HepG2 (cell line): Measurements from ENCODE around the gene LDLR. TPM values are rescaled to one million over a fixed set of nuclear protein-coding genes. Genes with fewer than 3 reads are reported as not detected.

Experiments
- ARID5B ChIP-seq: IDR thresholded peaks from 2 replicates; pipeline ENCODE4 v1.4.0; 2020; ENCODE audit warnings: mild to moderate bottlenecking, missing genetic modification reagents
- ARNT ChIP-seq: fragments of 450-650 bp; IDR thresholded peaks from 2 replicates; pipeline ENCODE4 v1.6.1; 2017
- ATM ChIP-seq: fragments of 450-650 bp; IDR thresholded peaks from 2 replicates; pipeline ENCODE4 v1.7.1; 2017; ENCODE audit warnings: mild to moderate bottlenecking, borderline replicate concordance
- KIAA2018 ChIP-seq: sonication (generic); formaldehyde crosslinking; IDR thresholded peaks from 2 replicates; pipeline ENCODE4 v1.5.0; 2020; ENCODE audit warnings: mild to moderate bottlenecking, missing genetic modification reagents, borderline replicate concordance
- ZBTB25 ChIP-seq: IDR thresholded peaks from 2 replicates; pipeline ENCODE4 v1.6.1; 2018; ENCODE audit warnings: missing genetic modification reagents
- ZNF274 ChIP-seq: sonication (generic); formaldehyde crosslinking; IDR thresholded peaks from 2 replicates; pipeline ENCODE4 v1.5.1; 2020; ENCODE audit warnings: mild to moderate bottlenecking, missing genetic modification reagents
- ZNF362 ChIP-seq: sonication (generic); formaldehyde crosslinking; IDR thresholded peaks from 2 replicates; pipeline ENCODE4 v1.4.0; 2020; ENCODE audit warnings: missing genetic modification reagents, mild to moderate bottlenecking, borderline replicate concordance
- ZNF414 ChIP-seq: sonication (generic); formaldehyde crosslinking; IDR thresholded peaks from 2 replicates; pipeline ENCODE4 v1.5.0; 2020; ENCODE audit warnings: missing genetic modification reagents
- ZNF639 ChIP-seq: conservative IDR thresholded peaks from 2 replicates; pipeline ENCODE4 v1.6.1; 2018; ENCODE audit warnings: missing genetic modification reagents
- ZNF724P ChIP-seq: sonication (generic); formaldehyde crosslinking; IDR thresholded peaks from 2 replicates; pipeline ENCODE4 v1.8.0; 2022; ENCODE audit warnings: missing genetic modification reagents, borderline replicate concordance
- ZNF883 ChIP-seq: sonication (generic); formaldehyde crosslinking; IDR thresholded peaks from 2 replicates; pipeline ENCODE4 v1.5.1; 2020; ENCODE audit warnings: mild to moderate bottlenecking, missing genetic modification reagents; ENCODE audit errors: not compliant biosample characterization
- polyA plus RNA-seq, 8 experiments: library from polyadenylated mRNA; depleted of rRNA in 3 of 8; stranded (reverse) in 7 of 8; unstranded in 1 of 8; fragments of >200 nt; fragmentation: Illumina TruSeq in 4 of 8; extraction: Trizol in 4 of 8; gene quantifications; 2 replicates each; pipeline versions ENCODE4 v1.2.1 to v1.2.3, GENCODE V29; 2011 to 2016; ENCODE audit warnings: low read depth in 4 of 8, missing spikeins in 1 of 8, mixed read lengths in 1 of 8; ENCODE audit not compliant: insufficient read depth in 1 of 8
- total RNA-seq, 5 experiments: library from RNA; depleted of rRNA; stranded (reverse); fragments of >200 nt; fragmentation: Illumina TruSeq; extraction: Trizol; gene quantifications; 2 replicates each; pipeline ENCODE4 v1.2.3, GENCODE V29; 2016; ENCODE audit warnings: low read depth in 1 of 5

LDLR gene
- total and polyA plus RNA-seq, 2 of the 13 experiments (the other 11 are each of a cell fraction or from before 2014, with no cell fraction given) = 51.6 to 92.5 TPM

GRCh38 chr19:11088506-11089253, 583 bp upstream of the LDLR start (continued):
- TF ChIP-seq KIAA2018 (CRISPR knock-in tag) (no peak), ZNF639 (CRISPR knock-in tag) (no peak), ARNT (no peak), ZNF883 (CRISPR knock-in tag) (no peak), ARID5B (CRISPR knock-in tag) (peak; percentile 95), ZNF724P (CRISPR knock-in tag) (no peak), ATM (no peak), ZBTB25 (CRISPR knock-in tag) (no peak), ZNF362 (CRISPR knock-in tag) (no peak), ZNF414 (CRISPR knock-in tag) (no peak; the same call in 1 of the 2 replicates), ZNF274 (CRISPR knock-in tag) (no peak)
